Left lung (tissue), 10 donors: ENCODE measurements around the gene RYK. TPM values are rescaled to one million over a fixed set of nuclear protein-coding genes. Genes with fewer than 3 reads are reported as not detected.

Experiments
- ATAC-seq: fragments of 200-7000 bp; cut with Tn5 transposase; one replicate; pipeline ENCODE4 v1.9.1; 2020; ENCODE audit warnings: moderate library complexity
- DNase-seq, 4 donors: peaks; one replicate each; pipeline ENCODE4 v3.0.0-alpha.2; 2013 to 2020
- H3K27ac ChIP-seq, 2 donors: fragments of 200-600 bp; sonication (generic) in 1 of 2; one replicate each; pipeline versions ENCODE4 v1.5.0 to v1.8.0; 2020 to 2021
- H3K27me3 ChIP-seq, 2 donors: fragments of 200-600 bp; sonication (generic) in 1 of 2; one replicate each; pipeline versions ENCODE4 v1.5.0 to v1.8.0; 2020 to 2021
- H3K36me3 ChIP-seq, 2 donors: fragments of 200-600 bp; sonication (generic) in 1 of 2; one replicate each; pipeline versions ENCODE4 v1.5.0 to v1.8.0; 2020 to 2021
- H3K4me1 ChIP-seq, 2 donors: fragments of 200-600 bp; one replicate each; pipeline ENCODE4 v1.8.0; 2021
- H3K4me3 ChIP-seq, 2 donors: fragments of 200-600 bp; sonication (generic) in 1 of 2; one replicate each; pipeline versions ENCODE4 v1.5.0 to v1.8.0; 2020 to 2021; ENCODE audit warnings: mild to moderate bottlenecking in 1 of 2
- H3K9me3 ChIP-seq, 2 donors: fragments of 200-600 bp; sonication (generic) in 1 of 2; one replicate each; pipeline versions ENCODE4 v1.5.0 to v1.8.0; 2020 to 2021
- intact Hi-C, 2 donors: fragments of 100-400 bp; cut with DNase I; formaldehyde crosslinking; loops; one replicate each; pipeline versions ENCODE4 v1.11.2 to v1.14.2; 2022
- polyA plus RNA-seq, 6 donors: library from polyadenylated mRNA; unstranded; fragments of 120-200 nt; gene quantifications; one replicate each; pipeline ENCODE4 v1.2.1, GENCODE V29; 2013; ENCODE audit not compliant: insufficient read length in 6 of 6
- total RNA-seq, 2 donors: library from RNA; stranded (reverse); fragmentation: NEBNext Ultra II Directional; extraction: Animal tissue kit (Norgen Biotek cat#: 25700); gene quantifications; one replicate each; pipeline ENCODE4 v1.2.1, GENCODE V29; 2021
- TF ChIP-seq, protein P1 (sequence below), 2 donors: fragments of 200-600 bp; sonication (generic) in 1 of 2; IDR thresholded peaks; one replicate each; pipeline versions ENCODE4 v1.5.0 to v1.8.0; 2021; ENCODE audit warnings: antibody characterized with exemption in 2 of 2
- donor health status: DM: no; HTN: yes; CAD: no.
- donor health status: DM: no; HTN: no; CAD: no.

RYK gene
- total and polyA plus RNA-seq, 8 donors = 44.1 to 146 (median 125) TPM

DNA sequence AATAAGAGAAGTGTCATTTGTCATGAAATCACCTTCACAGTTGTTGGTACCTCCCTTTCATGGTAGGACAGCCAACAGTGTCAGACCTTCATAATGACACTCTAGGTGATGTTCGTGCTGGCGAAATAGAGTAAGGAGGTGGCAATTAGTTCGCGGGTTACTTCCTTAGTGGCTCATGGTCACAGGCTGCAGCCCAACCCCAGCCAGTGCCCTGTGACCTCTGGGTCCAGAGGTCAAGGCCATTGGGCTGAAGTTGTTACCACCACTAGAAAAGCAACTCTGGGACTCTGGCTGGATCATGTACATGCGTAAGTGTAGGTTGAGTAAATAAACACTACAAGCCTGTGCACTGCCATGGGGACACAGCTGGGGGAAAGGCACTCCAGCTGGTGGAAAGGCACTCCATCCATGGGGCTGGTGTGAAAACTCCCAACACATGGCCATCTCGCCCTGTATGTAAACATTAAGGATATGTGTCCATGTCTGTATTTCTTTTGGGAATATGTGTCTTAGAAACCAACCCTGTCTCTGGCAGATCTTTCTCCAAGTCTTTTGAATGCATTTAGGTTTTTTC lies 106.7 kb downstream of the RYK start:
- TF ChIP-seq, protein P1, sequence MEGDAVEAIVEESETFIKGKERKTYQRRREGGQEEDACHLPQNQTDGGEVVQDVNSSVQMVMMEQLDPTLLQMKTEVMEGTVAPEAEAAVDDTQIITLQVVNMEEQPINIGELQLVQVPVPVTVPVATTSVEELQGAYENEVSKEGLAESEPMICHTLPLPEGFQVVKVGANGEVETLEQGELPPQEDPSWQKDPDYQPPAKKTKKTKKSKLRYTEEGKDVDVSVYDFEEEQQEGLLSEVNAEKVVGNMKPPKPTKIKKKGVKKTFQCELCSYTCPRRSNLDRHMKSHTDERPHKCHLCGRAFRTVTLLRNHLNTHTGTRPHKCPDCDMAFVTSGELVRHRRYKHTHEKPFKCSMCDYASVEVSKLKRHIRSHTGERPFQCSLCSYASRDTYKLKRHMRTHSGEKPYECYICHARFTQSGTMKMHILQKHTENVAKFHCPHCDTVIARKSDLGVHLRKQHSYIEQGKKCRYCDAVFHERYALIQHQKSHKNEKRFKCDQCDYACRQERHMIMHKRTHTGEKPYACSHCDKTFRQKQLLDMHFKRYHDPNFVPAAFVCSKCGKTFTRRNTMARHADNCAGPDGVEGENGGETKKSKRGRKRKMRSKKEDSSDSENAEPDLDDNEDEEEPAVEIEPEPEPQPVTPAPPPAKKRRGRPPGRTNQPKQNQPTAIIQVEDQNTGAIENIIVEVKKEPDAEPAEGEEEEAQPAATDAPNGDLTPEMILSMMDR (IDR thresholded peaks at IDR 0.05) = no peak
- ATAC-seq (no peak), DNase-seq (no peak)
- intact Hi-C loops = no loop called here
- Histone ChIP-seq H3K27me3 (no peaks in the 10 kb centered on the region), H3K4me1 (peaks cover 0 to 6% of the 10 kb centered on the region in 2 donors), H3K27ac (peak overlapping the region in 1 of 2 donors; percentile 28), H3K9me3 (peaks cover 0 to 5% of the 10 kb centered on the region in 2 donors), H3K4me3 (no peak overlapping the region), H3K36me3 (peaks cover 0 to 10% of the 10 kb centered on the region in 2 donors)

DNA sequence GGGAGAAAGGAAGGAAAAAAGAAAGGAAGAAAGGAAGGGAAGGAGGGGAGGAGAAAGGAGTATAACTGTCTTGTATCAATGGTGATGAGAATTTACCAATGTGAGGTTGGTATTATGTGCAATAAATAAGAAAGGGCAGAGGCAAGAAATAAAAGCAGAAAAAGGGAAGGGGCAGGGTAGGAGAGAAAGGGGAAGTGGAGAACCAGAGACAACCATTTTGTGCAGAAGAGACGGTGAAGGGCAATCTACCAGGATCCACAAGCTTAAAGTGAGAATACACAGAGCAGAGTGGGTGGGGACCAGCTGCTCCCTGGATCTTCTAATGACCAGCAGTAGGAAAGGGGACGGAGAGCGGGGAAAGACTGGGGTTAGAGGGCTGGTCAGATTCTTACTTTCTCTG lies 114.1 kb downstream of the RYK start:
- TF ChIP-seq, protein P1 (IDR thresholded peaks at IDR 0.05) = no peak
- Histone ChIP-seq H3K4me3 (no peak overlapping the region), H3K36me3 (peaks cover 0 to 10% of the 10 kb centered on the region in 2 donors), H3K9me3 (peaks cover 0 to 13% of the 10 kb centered on the region in 2 donors), H3K4me1 (no peaks in the 10 kb centered on the region), H3K27ac (no peak overlapping the region), H3K27me3 (no peaks in the 10 kb centered on the region)
- intact Hi-C loops = no loop called here
- DNase-seq (no peak), ATAC-seq (no peak)

DNA sequence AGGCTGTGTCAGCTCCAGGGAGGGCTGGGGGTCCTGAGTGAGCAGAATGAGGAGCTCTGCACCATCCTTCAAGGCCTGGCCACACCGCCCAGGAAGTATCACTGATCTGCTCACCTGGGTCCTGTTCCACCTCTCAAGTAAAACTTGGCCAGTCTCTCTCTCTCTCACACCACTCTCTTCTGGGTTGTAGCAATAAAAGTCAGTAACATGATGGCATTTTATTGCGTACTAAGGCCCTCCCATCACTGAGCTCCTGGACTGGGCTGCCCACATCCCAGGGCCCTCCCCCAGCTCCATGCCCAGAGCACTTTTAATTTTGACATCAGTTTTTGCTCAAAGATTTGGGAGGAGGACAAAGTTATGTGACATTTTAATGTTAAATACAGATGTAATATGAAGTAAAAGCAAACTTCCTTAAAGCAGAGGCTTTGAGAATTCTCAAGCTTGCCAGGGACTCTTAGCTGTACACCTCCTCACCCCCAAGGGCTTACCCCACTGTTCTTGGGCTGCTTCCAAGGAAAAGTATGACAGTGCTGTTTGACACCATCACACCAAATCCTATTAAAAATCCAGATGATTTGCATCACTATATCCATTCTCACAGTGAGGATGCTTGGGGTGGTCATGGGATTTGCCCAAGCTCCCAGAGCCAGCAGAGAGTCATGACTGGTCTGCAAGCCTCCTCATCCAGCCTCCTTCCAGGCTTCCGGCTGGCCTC lies 115.8 kb downstream of the RYK start:
- no peak for ATAC-seq
- Histone ChIP-seq H3K4me1 (no peaks in the 10 kb centered on the region), H3K27ac (no peak overlapping the region), H3K9me3 (peaks cover 0 to 17% of the 10 kb centered on the region in 2 donors), H3K36me3 (peaks cover 0 to under 1% of the 10 kb centered on the region in 2 donors), H3K4me3 (no peak overlapping the region), H3K27me3 (no peaks in the 10 kb centered on the region)
- TF ChIP-seq, protein P1 (IDR thresholded peaks at IDR 0.05) = no peak
- no peak for DNase-seq
- intact Hi-C loops = no loop called here

DNA sequence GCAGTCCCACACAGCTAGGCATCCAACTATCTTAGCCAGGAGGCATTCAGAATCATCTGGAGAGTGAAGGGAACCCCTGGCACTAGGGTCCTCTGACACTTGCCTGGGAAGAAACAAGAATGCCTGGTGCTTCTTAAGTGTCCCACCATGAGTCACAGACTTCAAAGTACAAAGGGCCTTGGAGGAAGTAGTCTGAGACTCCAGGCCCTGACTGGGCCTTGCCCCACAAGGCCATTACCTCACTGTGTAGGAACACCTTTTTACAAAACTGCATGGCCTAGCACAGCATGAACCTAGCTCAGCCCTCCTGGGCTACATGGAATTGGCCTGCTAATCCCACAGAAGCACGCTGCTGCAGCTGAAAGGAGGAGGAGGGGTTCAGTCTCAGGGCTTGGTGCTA lies 116.4 kb downstream of the RYK start:
- no peak overlapping the region for H3K4me3 ChIP-seq
- peaks cover 0 to under 1% of the 10 kb centered on the region in 2 donors for H3K36me3 ChIP-seq
- TF ChIP-seq, protein P1 (IDR thresholded peaks at IDR 0.05) = no peak
- intact Hi-C loops = no loop called here
- H3K4me1 ChIP-seq = no peaks in the 10 kb centered on the region
- DNase-seq (no peak), ATAC-seq (no peak)
- H3K27me3 ChIP-seq = no peaks in the 10 kb centered on the region
- H3K27ac ChIP-seq = no peak overlapping the region
- H3K9me3 ChIP-seq = peaks cover 0 to 17% of the 10 kb centered on the region in 2 donors

DNA sequence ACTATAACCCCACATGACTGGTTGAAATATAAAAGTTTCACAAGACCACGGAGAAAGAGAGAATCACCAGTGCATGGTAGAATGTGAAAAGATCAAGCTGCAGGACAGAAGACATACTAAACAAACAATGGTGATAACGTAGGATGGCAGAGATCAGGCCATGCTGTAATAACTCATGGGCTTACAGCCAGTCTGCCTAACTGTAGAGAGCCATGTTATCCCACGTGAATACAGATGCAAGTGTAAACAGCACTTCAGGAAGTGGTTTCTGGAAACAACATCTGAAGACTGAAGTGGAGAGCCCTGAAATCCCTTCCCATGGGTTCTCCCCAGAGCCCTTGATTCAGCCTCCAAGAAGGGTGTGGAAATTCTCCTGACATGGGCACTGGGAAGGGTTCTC lies 117.7 kb downstream of the RYK start:
- TF ChIP-seq, protein P1 (IDR thresholded peaks at IDR 0.05) = no peak
- Histone ChIP-seq H3K27ac (no peak overlapping the region), H3K4me1 (no peaks in the 10 kb centered on the region), H3K36me3 (peaks cover 0 to 6% of the 10 kb centered on the region in 2 donors), H3K27me3 (no peaks in the 10 kb centered on the region), H3K9me3 (peaks cover 0 to 17% of the 10 kb centered on the region in 2 donors), H3K4me3 (no peak overlapping the region)
- no peak for DNase-seq
- intact Hi-C loops = no loop called here
- no peak for ATAC-seq
